HG02852 (cell line): ENCODE data around the gene OPRL1.

Source experiments
- ATAC-seq: cut with Tn5 transposase; IDR thresholded peaks from one replicate; pipeline ENCODE4 v1.9.1; 2021; ENCODE audit warnings: mild to moderate bottlenecking, moderate library complexity; ENCODE audit not compliant: unreplicated experiment

OPRL1 gene

GRCh38 chr20:64041781-64042053, 38.2 kb upstream of the OPRL1 start:
- no peak for ATAC-seq

GRCh38 chr20:64042054-64042781, 37.7 kb upstream of the OPRL1 start:
- no peak for ATAC-seq

- ATAC-seq = no peak
Measured at GRCh38 chr20:64043768-64044167, 36.1 kb upstream of the OPRL1 start.

- no peak for ATAC-seq
Measured at GRCh38 chr20:64044484-64045247, 35.2 kb upstream of the OPRL1 start.

- ATAC-seq = no peak
Measured at GRCh38 chr20:64045346-64046011, 34.4 kb upstream of the OPRL1 start.

- ATAC-seq = no peak
Measured at GRCh38 chr20:64047046-64047389, 32.9 kb upstream of the OPRL1 start.

- no peak for ATAC-seq
Measured at GRCh38 chr20:64047968-64048401, 31.9 kb upstream of the OPRL1 start.

- no peak for ATAC-seq
Measured at GRCh38 chr20:64048402-64049044, 31.4 kb upstream of the OPRL1 start.

- no peak for ATAC-seq
Measured at GRCh38 chr20:64049060-64049877, 30.6 kb upstream of the OPRL1 start, which contains the start of gene SOX18. TSS of gene SOX18 (minus strand) at chr20:64049639. CDS start at chr20:64049516, 123 bp downstream.

GRCh38 chr20:64049878-64050260, 30.0 kb upstream of the OPRL1 start:
- ATAC-seq = no peak

- ATAC-seq = no peak
Measured at GRCh38 chr20:64050261-64051032, 29.4 kb upstream of the OPRL1 start.

- ATAC-seq = no peak
Measured at GRCh38 chr20:64051033-64051452, 28.8 kb upstream of the OPRL1 start.

GRCh38 chr20:64051561-64052325, 28.1 kb upstream of the OPRL1 start:
- ATAC-seq = no peak

GRCh38 chr20:64052326-64052722, 27.6 kb upstream of the OPRL1 start:
- ATAC-seq = no peak

GRCh38 chr20:64052987-64053840, 26.7 kb upstream of the OPRL1 start:
- ATAC-seq = no peak

GRCh38 chr20:64053841-64054661, 25.8 kb upstream of the OPRL1 start:
- no peak for ATAC-seq

GRCh38 chr20:64055396-64055892, 24.4 kb upstream of the OPRL1 start:
- ATAC-seq = no peak
